GM10266 (cell line): Measurements from ENCODE around the gene TMEM217.

Source experiments
- DNase-seq: peaks from one replicate; pipeline ENCODE4 v3.0.0; 2012; ENCODE audit errors: extremely low spot score
- TF ChIP-seq, protein P1 (sequence below): IDR thresholded peaks from 2 replicates; pipeline ENCODE4 v1.5.1; 2012; ENCODE audit warnings: mild to moderate bottlenecking, low read depth; ENCODE audit not compliant: control insufficient read depth, insufficient read depth; ENCODE audit errors: missing control alignments

The TMEM217 gene

DNA sequence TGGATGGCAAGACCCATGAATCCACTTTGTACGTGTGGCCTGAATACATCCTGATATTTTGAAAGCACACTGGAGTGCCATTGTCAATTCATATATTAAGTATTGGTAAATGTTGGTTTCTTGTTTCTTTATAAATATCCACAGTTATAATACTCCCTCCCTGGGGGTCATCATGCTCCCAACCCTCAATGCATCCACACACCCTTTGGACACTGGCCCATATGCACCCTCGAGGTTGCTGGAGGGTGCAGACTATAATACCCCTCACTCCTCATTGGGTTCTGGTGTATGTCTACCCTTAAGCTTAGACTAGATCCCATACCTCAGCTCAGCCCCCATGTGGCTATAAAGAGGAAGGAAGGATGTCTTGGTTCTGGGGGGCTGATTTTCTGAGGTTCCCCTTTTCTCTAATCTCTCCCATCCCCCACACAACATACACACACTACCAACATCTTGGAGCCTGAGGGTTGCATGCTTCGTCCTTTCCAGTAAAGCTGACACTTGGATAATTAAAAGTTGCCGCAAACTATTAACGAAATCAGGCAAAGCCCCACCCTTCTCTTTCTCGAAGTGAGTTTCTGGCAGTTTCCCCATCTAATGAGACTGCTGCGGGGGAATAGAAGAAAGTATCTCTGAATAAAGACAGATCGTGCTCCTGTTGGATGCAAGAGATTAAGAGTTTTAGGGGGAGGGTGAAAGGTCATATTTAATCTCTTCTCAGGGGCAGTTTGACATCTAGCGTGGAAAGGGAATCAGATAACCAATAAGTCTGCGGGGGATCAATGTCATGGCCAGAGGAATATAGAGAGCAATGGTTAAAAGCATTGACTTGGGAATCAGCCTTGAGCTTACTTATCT, 80.6 kb downstream of the TMEM217 start:
- TF ChIP-seq, protein P1, sequence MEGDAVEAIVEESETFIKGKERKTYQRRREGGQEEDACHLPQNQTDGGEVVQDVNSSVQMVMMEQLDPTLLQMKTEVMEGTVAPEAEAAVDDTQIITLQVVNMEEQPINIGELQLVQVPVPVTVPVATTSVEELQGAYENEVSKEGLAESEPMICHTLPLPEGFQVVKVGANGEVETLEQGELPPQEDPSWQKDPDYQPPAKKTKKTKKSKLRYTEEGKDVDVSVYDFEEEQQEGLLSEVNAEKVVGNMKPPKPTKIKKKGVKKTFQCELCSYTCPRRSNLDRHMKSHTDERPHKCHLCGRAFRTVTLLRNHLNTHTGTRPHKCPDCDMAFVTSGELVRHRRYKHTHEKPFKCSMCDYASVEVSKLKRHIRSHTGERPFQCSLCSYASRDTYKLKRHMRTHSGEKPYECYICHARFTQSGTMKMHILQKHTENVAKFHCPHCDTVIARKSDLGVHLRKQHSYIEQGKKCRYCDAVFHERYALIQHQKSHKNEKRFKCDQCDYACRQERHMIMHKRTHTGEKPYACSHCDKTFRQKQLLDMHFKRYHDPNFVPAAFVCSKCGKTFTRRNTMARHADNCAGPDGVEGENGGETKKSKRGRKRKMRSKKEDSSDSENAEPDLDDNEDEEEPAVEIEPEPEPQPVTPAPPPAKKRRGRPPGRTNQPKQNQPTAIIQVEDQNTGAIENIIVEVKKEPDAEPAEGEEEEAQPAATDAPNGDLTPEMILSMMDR = no peak
- DNase-seq = no peak

GRCh38 chr6:37176268-37177076, 81.5 kb downstream of the TMEM217 start:
- TF ChIP-seq, protein P1 = no peak
- DNase-seq = no peak

DNA sequence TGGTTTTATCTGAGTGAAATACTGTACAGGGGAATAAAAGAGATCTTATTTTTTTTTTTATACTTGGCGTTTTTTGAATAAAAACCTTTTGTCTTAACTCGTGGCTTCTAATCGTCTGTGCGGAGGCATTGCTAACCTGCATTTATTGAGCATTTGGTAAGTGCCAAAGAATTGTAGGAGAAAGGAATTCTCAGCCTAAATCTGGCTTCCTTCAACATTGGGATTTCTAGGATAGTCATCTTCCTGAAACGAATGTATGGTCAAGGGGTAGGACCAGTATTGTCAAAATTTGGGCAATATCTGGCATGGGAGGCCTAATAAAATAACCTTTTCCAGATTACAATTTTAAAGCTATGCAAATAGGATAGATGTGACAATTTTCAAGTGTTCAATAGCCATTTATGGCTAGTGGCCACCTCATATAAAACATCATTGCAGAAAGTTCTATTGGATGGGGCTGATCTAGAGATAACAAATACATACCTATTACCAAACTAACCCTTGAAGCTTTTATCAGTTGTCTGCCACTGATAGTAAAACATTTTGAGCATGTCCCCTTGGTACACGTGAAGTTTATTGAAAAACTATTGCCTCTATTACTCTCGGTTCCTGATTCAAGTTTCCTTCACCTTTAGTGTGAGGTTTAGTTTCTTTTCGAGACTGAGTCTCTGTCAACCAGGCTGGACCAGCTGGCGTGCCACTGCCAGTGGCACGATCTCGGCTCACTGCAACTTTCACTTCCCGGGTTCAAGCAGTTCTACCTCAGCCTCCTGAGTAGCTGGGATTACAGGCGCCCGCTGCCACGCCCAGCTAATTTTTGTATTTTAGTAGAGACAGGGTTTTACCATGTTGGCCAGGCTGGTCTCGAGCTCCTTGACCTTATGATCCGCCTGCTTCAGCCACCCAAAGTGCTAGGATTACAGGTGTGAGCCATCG, 82.3 kb downstream of the TMEM217 start:
- TF ChIP-seq, protein P1 = no peak
- DNase-seq = no peak

DNA sequence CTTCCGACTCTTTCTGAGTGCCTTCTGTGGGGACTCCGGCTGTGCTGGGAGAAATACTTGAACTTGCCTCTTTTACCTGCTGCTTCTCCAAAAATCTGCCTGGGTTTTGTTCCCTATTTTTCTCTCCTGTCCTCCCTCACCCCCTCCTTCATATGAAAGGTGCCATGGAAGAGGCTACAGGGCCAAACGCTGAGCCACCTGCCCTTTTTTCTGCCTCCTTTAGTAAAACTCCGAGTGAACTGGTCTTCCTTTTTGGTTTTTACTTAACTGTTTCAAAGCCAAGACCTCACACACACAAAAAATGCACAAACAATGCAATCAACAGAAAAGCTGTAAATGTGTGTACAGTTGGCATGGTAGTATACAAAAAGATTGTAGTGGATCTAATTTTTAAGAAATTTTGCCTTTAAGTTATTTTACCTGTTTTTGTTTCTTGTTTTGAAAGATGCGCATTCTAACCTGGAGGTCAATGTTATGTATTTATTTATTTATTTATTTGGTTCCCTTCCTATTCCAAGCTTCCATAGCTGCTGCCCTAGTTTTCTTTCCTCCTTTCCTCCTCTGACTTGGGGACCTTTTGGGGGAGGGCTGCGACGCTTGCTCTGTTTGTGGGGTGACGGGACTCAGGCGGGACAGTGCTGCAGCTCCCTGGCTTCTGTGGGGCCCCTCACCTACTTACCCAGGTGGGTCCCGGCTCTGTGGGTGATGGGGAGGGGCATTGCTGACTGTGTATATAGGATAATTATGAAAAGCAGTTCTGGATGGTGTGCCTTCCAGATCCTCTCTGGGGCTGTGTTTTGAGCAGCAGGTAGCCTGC, 83.2 kb downstream of the TMEM217 start:
- no peak for DNase-seq

GRCh38 chr6:37174196-37174514, 83.8 kb downstream of the TMEM217 start:
- DNase-seq = no peak
- TF ChIP-seq, protein P1 = no peak

More for the DNA sequence above, 83.2 kb downstream of the TMEM217 start:
- TF ChIP-seq, protein P1 = no peak

DNA sequence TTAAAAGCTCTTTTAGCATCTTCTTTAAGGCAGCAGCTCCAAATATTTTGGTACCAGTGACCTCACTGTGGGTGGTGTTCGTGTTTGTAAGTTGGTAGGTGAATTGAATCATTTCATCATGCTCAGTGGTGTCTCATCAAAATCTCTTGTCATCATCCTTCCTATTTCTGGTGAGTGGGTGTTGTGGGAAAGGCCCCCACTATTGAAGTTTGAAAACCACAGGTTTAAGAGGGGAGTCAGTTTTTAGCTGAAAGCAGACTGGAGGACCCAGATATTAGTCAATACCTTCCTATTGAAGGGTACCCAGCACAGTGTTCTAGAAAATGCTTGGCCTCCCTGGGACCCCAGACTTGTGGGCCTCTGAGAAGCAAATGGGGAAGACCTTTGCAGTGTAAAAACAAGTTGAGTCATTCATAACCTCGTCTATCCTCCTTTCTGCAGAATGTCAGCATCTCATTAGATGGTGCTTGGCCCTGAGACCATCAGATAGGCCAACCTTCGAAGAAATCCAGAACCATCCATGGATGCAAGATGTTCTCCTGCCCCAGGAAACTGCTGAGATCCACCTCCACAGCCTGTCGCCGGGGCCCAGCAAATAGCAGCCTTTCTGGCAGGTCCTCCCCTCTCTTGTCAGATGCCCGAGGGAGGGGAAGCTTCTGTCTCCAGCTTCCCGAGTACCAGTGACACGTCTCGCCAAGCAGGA, 84.3 kb downstream of the TMEM217 start:
- TF ChIP-seq, protein P1 = no peak
- no peak for DNase-seq
